ENCODE measurements around the gene LPIN1. TPM values are rescaled to one million over a fixed set of nuclear protein-coding genes. Genes with fewer than 3 reads are reported as not detected.

The LPIN1 gene
- total and polyA plus RNA-seq, 2 experiments from 2014 or later = 34.5 to 35.3 TPM

DNA sequence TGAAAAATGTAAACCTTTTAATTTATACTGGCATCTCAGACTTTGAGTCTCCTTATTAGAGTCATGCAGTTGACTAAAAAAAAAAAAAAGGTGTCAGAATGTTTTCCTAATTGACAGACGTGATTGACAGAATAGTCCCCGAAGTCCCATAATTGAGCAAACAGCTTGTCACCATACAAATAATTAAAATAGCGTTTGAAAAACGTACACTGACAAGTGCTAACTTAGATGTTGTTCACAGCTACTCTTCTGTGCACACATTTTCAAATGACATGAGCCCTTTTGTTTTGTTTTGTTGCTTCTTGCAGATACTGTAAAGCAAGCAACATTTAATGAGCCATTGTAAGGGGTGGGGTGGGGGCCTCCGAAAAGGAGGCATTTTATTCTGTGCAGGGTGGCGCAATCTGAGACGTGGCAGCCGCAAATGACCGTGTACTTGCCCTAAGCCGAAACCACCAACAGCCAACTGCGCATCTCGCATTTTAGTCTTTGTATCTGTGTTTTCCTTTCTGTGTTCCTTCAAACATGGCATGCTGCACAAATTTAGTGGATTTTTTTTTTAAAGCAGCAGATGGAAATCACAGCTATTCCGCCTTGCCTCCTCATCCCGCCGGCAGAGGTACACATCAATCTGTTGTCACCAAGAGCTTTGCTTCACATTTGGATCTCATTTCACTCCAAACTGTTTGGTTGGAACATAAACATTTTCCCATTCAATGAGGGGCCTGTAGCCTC, 52.4 kb downstream of the LPIN1 start:
- Histone ChIP-seq H3K79me2 (no peaks in the 10 kb centered on the region), H3K4me2 (peak overlapping the region; percentile 1), H3K4me1 (ENCODE audit: insufficient read depth) (no peaks in the 10 kb centered on the region), H3K27me3 (no peaks in the 10 kb centered on the region), H3K4me3 (no peak overlapping the region), H3K9me2 (replicated peaks; ENCODE audit: insufficient read depth) (no peaks in the 10 kb centered on the region), H3K36me3 (replicated peaks; ENCODE audit: insufficient read depth, low read depth) (no peaks in the 10 kb centered on the region), H3K27ac (no peak overlapping the region), H3K9me3 (ENCODE audit: low read depth) (no peaks in the 10 kb centered on the region), H4K20me1 (ENCODE audit: insufficient read depth, poor library complexity, severe bottlenecking) (no peaks in the 10 kb centered on the region), H2AFZ (no peak overlapping the region)
- TF ChIP-seq, protein P1, sequence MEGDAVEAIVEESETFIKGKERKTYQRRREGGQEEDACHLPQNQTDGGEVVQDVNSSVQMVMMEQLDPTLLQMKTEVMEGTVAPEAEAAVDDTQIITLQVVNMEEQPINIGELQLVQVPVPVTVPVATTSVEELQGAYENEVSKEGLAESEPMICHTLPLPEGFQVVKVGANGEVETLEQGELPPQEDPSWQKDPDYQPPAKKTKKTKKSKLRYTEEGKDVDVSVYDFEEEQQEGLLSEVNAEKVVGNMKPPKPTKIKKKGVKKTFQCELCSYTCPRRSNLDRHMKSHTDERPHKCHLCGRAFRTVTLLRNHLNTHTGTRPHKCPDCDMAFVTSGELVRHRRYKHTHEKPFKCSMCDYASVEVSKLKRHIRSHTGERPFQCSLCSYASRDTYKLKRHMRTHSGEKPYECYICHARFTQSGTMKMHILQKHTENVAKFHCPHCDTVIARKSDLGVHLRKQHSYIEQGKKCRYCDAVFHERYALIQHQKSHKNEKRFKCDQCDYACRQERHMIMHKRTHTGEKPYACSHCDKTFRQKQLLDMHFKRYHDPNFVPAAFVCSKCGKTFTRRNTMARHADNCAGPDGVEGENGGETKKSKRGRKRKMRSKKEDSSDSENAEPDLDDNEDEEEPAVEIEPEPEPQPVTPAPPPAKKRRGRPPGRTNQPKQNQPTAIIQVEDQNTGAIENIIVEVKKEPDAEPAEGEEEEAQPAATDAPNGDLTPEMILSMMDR (IDR thresholded peaks at IDR 0.05; ENCODE audit: poor library complexity) = no peak
- no peak for TF ChIP-seq EZH2 (IDR thresholded peaks at IDR 0.05; ENCODE audit: borderline replicate concordance)
- TF ChIP-seq EZH2phosphoT487 (IDR thresholded peaks at IDR 0.05; ENCODE audit: low read depth, severe bottlenecking, unreplicated experiment) = no peak
- 72% methylated on average over 15 of the region's 15 CpGs for WGBS (ENCODE audit: low lambda C conversion rate, missing lambda C conversion rate)
- no peak for DNase-seq (ENCODE audit: low spot score)

DNA sequence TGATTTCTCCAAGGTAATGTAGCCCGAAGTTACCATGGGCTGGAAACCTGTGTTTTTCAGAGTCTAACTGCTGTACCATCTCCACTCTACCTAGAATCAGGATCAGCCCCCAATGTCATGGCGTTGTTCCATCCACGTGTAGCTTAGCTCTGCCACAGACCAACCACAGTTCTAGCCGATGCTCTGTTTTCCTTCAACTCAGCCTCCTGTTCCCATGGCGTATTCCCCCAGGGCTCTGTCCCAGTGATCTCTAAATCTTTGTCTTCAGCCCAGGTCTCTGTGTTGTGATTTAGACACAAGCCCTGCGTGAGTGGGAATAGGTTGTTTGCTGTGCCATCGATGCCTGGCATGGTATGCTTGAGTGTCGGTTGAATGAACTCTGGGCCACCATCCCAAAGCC, 53.4 kb downstream of the LPIN1 start:
- TF ChIP-seq EZH2 (IDR thresholded peaks at IDR 0.05; ENCODE audit: borderline replicate concordance) (no peak), EZH2phosphoT487 (IDR thresholded peaks at IDR 0.05; ENCODE audit: low read depth, severe bottlenecking, unreplicated experiment) (no peak)
- TF ChIP-seq, protein P1 (IDR thresholded peaks at IDR 0.05; ENCODE audit: poor library complexity) = no peak
- DNase-seq (ENCODE audit: low spot score) = no peak
- no peak overlapping the region for H3K4me2 ChIP-seq
- H3K9me3 ChIP-seq (ENCODE audit: low read depth) = no peaks in the 10 kb centered on the region
- no peak overlapping the region for H3K27ac ChIP-seq
- WGBS (ENCODE audit: low lambda C conversion rate, missing lambda C conversion rate) = 82% methylated on average over 8 of the region's 8 CpGs
- no peaks in the 10 kb centered on the region for H4K20me1 ChIP-seq (ENCODE audit: insufficient read depth, poor library complexity, severe bottlenecking)
- no peaks in the 10 kb centered on the region for H3K9me2 ChIP-seq (replicated peaks; ENCODE audit: insufficient read depth)
- no peaks in the 10 kb centered on the region for H3K27me3 ChIP-seq
- no peak overlapping the region for H2AFZ ChIP-seq
- no peaks in the 10 kb centered on the region for H3K36me3 ChIP-seq (replicated peaks; ENCODE audit: insufficient read depth, low read depth)
- H3K79me2 ChIP-seq = no peaks in the 10 kb centered on the region
- H3K4me1 ChIP-seq (ENCODE audit: insufficient read depth) = no peaks in the 10 kb centered on the region
- no peak overlapping the region for H3K4me3 ChIP-seq

DNA sequence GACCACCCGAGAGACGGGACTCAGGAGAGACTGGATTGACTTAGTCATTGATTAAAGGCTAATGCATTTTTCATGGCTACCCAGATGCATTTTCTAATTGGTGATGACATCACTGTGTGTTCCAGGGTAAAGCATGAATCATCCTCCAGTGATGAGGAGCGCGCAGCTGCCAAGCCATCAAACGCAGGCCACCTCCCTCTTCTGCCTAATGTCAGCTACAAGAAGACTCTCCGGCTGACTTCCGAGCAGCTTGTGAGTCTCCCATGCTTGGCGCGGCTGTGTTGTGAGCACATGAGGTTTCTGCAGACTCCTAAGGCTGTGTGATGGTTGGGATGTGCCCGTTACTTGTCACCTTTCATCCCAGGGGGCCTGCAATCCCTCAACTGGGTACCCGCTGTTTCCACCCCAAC, 56.4 kb downstream of the LPIN1 start:
- TF ChIP-seq, protein P1 (IDR thresholded peaks at IDR 0.05; ENCODE audit: poor library complexity) = no peak
- TF ChIP-seq EZH2phosphoT487 (IDR thresholded peaks at IDR 0.05; ENCODE audit: low read depth, severe bottlenecking, unreplicated experiment) (no peak), EZH2 (IDR thresholded peaks at IDR 0.05; ENCODE audit: borderline replicate concordance) (no peak)
- 96% methylated on average over 11 of the region's 11 CpGs for WGBS (ENCODE audit: low lambda C conversion rate, missing lambda C conversion rate)
- no peaks in the 10 kb centered on the region for H3K9me3 ChIP-seq (ENCODE audit: low read depth)
- no peak overlapping the region for H3K4me2 ChIP-seq
- H3K9me2 ChIP-seq (replicated peaks; ENCODE audit: insufficient read depth) = no peaks in the 10 kb centered on the region
- H3K36me3 ChIP-seq (replicated peaks; ENCODE audit: insufficient read depth, low read depth) = no peaks in the 10 kb centered on the region
- no peak overlapping the region for H3K4me3 ChIP-seq
- H4K20me1 ChIP-seq (ENCODE audit: insufficient read depth, poor library complexity, severe bottlenecking) = no peaks in the 10 kb centered on the region
- no peaks in the 10 kb centered on the region for H3K79me2 ChIP-seq
- no peaks in the 10 kb centered on the region for H3K27me3 ChIP-seq
- no peak overlapping the region for H2AFZ ChIP-seq
- H3K27ac ChIP-seq = no peak overlapping the region
- no peak for DNase-seq (ENCODE audit: low spot score)
- H3K4me1 ChIP-seq (ENCODE audit: insufficient read depth) = no peaks in the 10 kb centered on the region
